NCI-H446 treated with DMSO at 0.1 percent for 48 hours (cell line): ENCODE results near the gene SERTAD1.
"Not testable (repeated sequence)": the region's sequence is repeated elsewhere in the genome, so short reads cannot be mapped to it uniquely, and the experiment has no call there.

Experiments
- DNase-seq: peaks from one replicate; lab custom pipeline; 2025; lab: John Stamatoyannopoulos, UW

Gene SERTAD1

GRCh38 chr19:40452016-40452415, 26.2 kb upstream of the SERTAD1 start:
- no peak for DNase-seq

- no peak for DNase-seq
Observed at GRCh38 chr19:40450664-40451063, 24.9 kb upstream of the SERTAD1 start.

GRCh38 chr19:40449506-40449905, 23.7 kb upstream of the SERTAD1 start:
- DNase-seq, result no peak

GRCh38 chr19:40446263-40446784, 20.5 kb upstream of the SERTAD1 start:
- no peak for DNase-seq

GRCh38 chr19:40445780-40446262, 20.0 kb upstream of the SERTAD1 start:
- no peak for DNase-seq

- no peak for DNase-seq
Observed at GRCh38 chr19:40444825-40445312, 19.1 kb upstream of the SERTAD1 start.

GRCh38 chr19:40444000-40444824, 18.4 kb upstream of the SERTAD1 start, which contains the start of gene SERTAD3:
TSS of gene SERTAD3 (minus strand) at chr19:40444335. CDS start at chr19:40442080, 2,255 bp downstream.
- peak; percentile 90 for DNase-seq

- peak; percentile 99 for DNase-seq
Observed at GRCh38 chr19:40443131-40443999, 17.6 kb upstream of the SERTAD1 start.

GRCh38 chr19:40442328-40443130, 16.7 kb upstream of the SERTAD1 start:
- no peak for DNase-seq

GRCh38 chr19:40441719-40442253, 16.0 kb upstream of the SERTAD1 start:
- DNase-seq, result no peak

GRCh38 chr19:40438284-40438683, 12.5 kb upstream of the SERTAD1 start:
- no peak for DNase-seq

GRCh38 chr19:40433391-40434216, 7.8 kb upstream of the SERTAD1 start:
- DNase-seq, result no peak

- not testable (repeated sequence) for DNase-seq
Observed at GRCh38 chr19:40432760-40433159, 7.0 kb upstream of the SERTAD1 start.

- DNase-seq, result no peak
Observed at GRCh38 chr19:40431698-40432097, 5.9 kb upstream of the SERTAD1 start.

GRCh38 chr19:40430242-40430641, 4.5 kb upstream of the SERTAD1 start:
- DNase-seq, result not testable (repeated sequence)

GRCh38 chr19:40428197-40428596, 2.4 kb upstream of the SERTAD1 start:
- not testable (repeated sequence) for DNase-seq

- DNase-seq, result no peak
Observed at GRCh38 chr19:40424637-40425449, 949 bp downstream of the SERTAD1 start.

GRCh38 chr19:40423938-40424337, 1.9 kb downstream of the SERTAD1 start:
- DNase-seq, result no peak
